Measurements from ENCODE around the gene EFTUD2.

Gene EFTUD2

DNA sequence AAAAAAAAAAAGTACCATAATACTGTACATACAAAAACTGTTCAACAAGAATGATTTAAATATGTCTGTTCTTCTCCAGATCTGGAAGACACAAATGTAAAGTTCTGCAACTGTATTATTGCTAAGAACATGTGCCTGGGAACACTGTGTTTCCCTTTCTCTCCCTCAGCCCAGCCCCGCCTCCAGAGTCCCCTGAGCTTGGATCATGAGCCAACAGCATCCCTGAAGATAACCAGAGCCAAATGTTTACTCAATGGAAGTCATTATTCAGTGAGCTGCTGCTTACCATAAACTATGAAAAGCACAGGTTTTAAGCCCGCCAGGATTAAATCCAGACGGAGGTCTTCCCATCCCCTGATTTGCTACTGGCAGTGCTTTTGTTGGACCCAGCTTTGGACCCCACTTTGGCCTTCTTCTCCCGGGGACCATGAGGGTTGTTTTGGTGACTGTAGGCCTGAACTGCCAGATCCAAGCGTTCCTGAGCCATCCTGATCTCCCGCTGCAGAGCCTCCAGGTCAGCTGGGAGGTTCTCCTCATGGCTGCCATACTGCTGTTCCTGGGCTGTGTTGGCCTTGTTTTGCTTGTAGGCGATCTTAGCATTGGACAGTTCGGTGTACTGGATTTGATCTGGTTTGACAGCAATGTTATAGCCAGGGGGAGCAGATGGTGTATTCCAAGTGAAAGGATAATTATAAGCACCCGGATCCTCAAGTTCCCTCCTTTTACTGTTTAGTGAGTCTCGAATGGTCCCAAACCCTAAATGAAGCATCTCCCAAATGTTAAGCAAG lies 94.7 kb downstream of the EFTUD2 start:
- DNase-seq (ENCODE audit: low spot score), result no peak
- no peaks in the 10 kb centered on the region for H3K4me1 ChIP-seq (ENCODE audit: insufficient read depth, poor library complexity, severe bottlenecking)
- H3K9me3 ChIP-seq (ENCODE audit: severe bottlenecking), result no peaks in the 10 kb centered on the region
- peaks cover 79% of the 10 kb centered on the region for H3K36me3 ChIP-seq (ENCODE audit: low read depth)
- H3K27me3 ChIP-seq (ENCODE audit: insufficient read depth, poor library complexity, severe bottlenecking), result no peaks in the 10 kb centered on the region
- ATAC-seq (ENCODE audit: low read depth), result no peak
- H3K4me3 ChIP-seq (ENCODE audit: severe bottlenecking), result no peak overlapping the region
- no peak overlapping the region for H3K27ac ChIP-seq (ENCODE audit: poor library complexity, severe bottlenecking)
- TF ChIP-seq, protein P1, sequence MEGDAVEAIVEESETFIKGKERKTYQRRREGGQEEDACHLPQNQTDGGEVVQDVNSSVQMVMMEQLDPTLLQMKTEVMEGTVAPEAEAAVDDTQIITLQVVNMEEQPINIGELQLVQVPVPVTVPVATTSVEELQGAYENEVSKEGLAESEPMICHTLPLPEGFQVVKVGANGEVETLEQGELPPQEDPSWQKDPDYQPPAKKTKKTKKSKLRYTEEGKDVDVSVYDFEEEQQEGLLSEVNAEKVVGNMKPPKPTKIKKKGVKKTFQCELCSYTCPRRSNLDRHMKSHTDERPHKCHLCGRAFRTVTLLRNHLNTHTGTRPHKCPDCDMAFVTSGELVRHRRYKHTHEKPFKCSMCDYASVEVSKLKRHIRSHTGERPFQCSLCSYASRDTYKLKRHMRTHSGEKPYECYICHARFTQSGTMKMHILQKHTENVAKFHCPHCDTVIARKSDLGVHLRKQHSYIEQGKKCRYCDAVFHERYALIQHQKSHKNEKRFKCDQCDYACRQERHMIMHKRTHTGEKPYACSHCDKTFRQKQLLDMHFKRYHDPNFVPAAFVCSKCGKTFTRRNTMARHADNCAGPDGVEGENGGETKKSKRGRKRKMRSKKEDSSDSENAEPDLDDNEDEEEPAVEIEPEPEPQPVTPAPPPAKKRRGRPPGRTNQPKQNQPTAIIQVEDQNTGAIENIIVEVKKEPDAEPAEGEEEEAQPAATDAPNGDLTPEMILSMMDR (IDR thresholded peaks at IDR 0.05; ENCODE audit: poor library complexity, severe bottlenecking), result no peak

DNA sequence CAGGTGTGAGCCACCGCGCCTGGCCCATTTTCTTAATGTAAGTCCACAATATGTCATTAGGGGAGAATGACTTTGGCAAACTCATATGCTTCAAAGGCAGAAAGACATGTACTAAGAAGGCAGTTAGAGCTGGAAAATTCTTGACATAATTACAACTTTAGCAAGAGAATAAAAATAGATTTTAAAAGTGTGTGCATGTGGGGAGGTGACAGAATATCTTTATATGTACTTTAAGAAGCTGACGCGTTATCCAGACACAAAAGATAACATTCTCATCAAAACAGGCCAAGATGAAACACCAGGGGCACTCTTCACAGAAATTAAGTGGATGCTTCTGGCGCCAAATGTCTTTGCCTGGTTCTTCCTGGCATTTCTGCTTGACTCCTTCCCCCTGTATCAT lies 97.4 kb downstream of the EFTUD2 start:
- no peak overlapping the region for H3K27ac ChIP-seq (ENCODE audit: poor library complexity, severe bottlenecking)
- H3K36me3 ChIP-seq (ENCODE audit: low read depth), result peaks cover 86% of the 10 kb centered on the region
- no peaks in the 10 kb centered on the region for H3K27me3 ChIP-seq (ENCODE audit: insufficient read depth, poor library complexity, severe bottlenecking)
- H3K9me3 ChIP-seq (ENCODE audit: severe bottlenecking), result no peaks in the 10 kb centered on the region
- ATAC-seq (ENCODE audit: low read depth), result no peak
- H3K4me1 ChIP-seq (ENCODE audit: insufficient read depth, poor library complexity, severe bottlenecking), result no peaks in the 10 kb centered on the region
- TF ChIP-seq, protein P1 (IDR thresholded peaks at IDR 0.05; ENCODE audit: poor library complexity, severe bottlenecking), result no peak
- no peak overlapping the region for H3K4me3 ChIP-seq (ENCODE audit: severe bottlenecking)
- no peak for DNase-seq (ENCODE audit: low spot score)

All from RWPE2 (cell line).